SK-N-SH (cell line): Measurements from ENCODE around the gene ACOT7. TPM values are rescaled to one million over a fixed set of nuclear protein-coding genes. Genes with fewer than 3 reads are reported as not detected.

Source experiments
- CTCF ChIA-PET: fragments of 300-600, 350-600 bp; formaldehyde crosslinking; extraction: SDS; loops from one replicate; lab custom pipeline; 2021; lab: Yijun Ruan, JAX
- POLR2A ChIA-PET: fragments of 350-600 bp; sonication (Branson Sonifier 250); formaldehyde crosslinking; extraction: SDS; loops from one replicate; lab custom pipeline; 2020; ENCODE audit warnings: antibody characterized with exemption, inconsistent platforms; lab: Yijun Ruan, JAX
- DNase-seq: peaks from one replicate; pipeline ENCODE4 v3.0.0; 2012
- H2AFZ ChIP-seq: fragments of 200-600 bp; sonication (generic); 2 replicates; pipeline ENCODE4 v1.8.1; 2016; ENCODE audit warnings: antibody characterized with exemption, mild to moderate bottlenecking, low read depth
- H3F3A ChIP-seq: fragments of 200-600 bp; sonication (generic); replicated peaks from 2 replicates; pipeline ENCODE3; 2016; ENCODE audit warnings: antibody characterized with exemption, mild to moderate bottlenecking; ENCODE audit not compliant: insufficient read depth
- H3K27ac ChIP-seq, 2 experiments: fragments of 200-500 bp in 1 of 2; fragments of 200-600 bp in 1 of 2; sonication (Bioruptor generic) in 1 of 2; sonication (generic), shearing (Covaris generic) in 1 of 2; 2 replicates each; pipeline versions ENCODE4 v1.5.1 to v1.6.1; 2014 to 2016; ENCODE audit warnings: low read depth in 2 of 2, inconsistent platforms in 1 of 2, low read length in 1 of 2, mild to moderate bottlenecking in 1 of 2, mixed read lengths in 1 of 2
- H3K27me3 ChIP-seq: fragments of 200-600 bp; sonication (generic), shearing (Covaris generic); 2 replicates; pipeline ENCODE4 v1.6.1; 2016; ENCODE audit warnings: mixed run types; ENCODE audit not compliant: insufficient read depth
- H3K36me3 ChIP-seq, 2 experiments: fragments of 200-500 bp in 1 of 2; fragments of 200-600 bp in 1 of 2; sonication (Bioruptor generic) in 1 of 2; sonication (generic) in 1 of 2; replicated peaks in 1 of 2; 2 replicates each; pipeline versions ENCODE3 to v1.5.1; 2014 to 2016; ENCODE audit warnings: low read length in 1 of 2, mild to moderate bottlenecking in 1 of 2; ENCODE audit not compliant: insufficient read depth in 2 of 2, control insufficient read depth in 1 of 2
- H3K4me1 ChIP-seq, 2 experiments: fragments of 200-500 bp in 1 of 2; fragments of 200-600 bp in 1 of 2; sonication (Bioruptor generic) in 1 of 2; sonication (generic), shearing (Covaris generic) in 1 of 2; 2 replicates each; pipeline versions ENCODE4 v1.5.1 to v1.6.1; 2014 to 2016; ENCODE audit warnings: low read depth in 1 of 2, low read length in 1 of 2, mixed run types in 1 of 2; ENCODE audit not compliant: insufficient read depth in 2 of 2, control insufficient read depth in 1 of 2
- H3K4me2 ChIP-seq: fragments of 200-600 bp; sonication (generic), shearing (Covaris generic); 2 replicates; pipeline ENCODE4 v1.6.1; 2017; ENCODE audit warnings: mixed run types
- H3K4me3 ChIP-seq, 2 experiments: fragments of 200-500 bp in 1 of 2; fragments of 200-600 bp in 1 of 2; sonication (Bioruptor generic) in 1 of 2; sonication (generic), shearing (Covaris generic) in 1 of 2; 2 replicates each; pipeline versions ENCODE4 v1.5.1 to v1.8.1; 2014 to 2016; ENCODE audit warnings: low read depth in 2 of 2, inconsistent platforms in 1 of 2, low read length in 1 of 2, mild to moderate bottlenecking in 1 of 2, mixed read lengths in 1 of 2, moderate library complexity in 1 of 2
- H3K79me2 ChIP-seq: fragments of 200-600 bp; sonication (generic); 2 replicates; pipeline ENCODE4 v1.8.1; 2017; ENCODE audit warnings: mild to moderate bottlenecking; ENCODE audit not compliant: insufficient read depth
- H3K9ac ChIP-seq: fragments of 200-600 bp; sonication (generic); 2 replicates; pipeline ENCODE4 v1.6.1; 2017; ENCODE audit warnings: mixed run types
- H3K9me2 ChIP-seq: fragments of 200-600 bp; sonication (generic); 2 replicates; pipeline ENCODE4 v1.6.1; 2017; ENCODE audit warnings: mixed run types
- H3K9me3 ChIP-seq: fragments of 200-600 bp; sonication (generic); 2 replicates; pipeline ENCODE4 v1.6.1; 2017; ENCODE audit warnings: mixed run types, mild to moderate bottlenecking, moderate library complexity
- H4K20me1 ChIP-seq: fragments of 200-600 bp; sonication (generic); 2 replicates; pipeline ENCODE4 v1.6.1; 2017; ENCODE audit warnings: mild to moderate bottlenecking, mixed run types; ENCODE audit not compliant: insufficient read depth
- ELF1 ChIP-seq: IDR thresholded peaks from 2 replicates; pipeline ENCODE4 v1.4.0; 2012
- EZH2phosphoT487 ChIP-seq: fragments of 200-600 bp; sonication (generic); IDR thresholded peaks from 2 replicates; pipeline ENCODE4 v1.6.1; 2017; ENCODE audit warnings: low read depth, mixed run types, mild to moderate bottlenecking, antibody characterized with exemption, moderate library complexity, borderline replicate concordance
- FOSL2 ChIP-seq: IDR thresholded peaks from 2 replicates; pipeline ENCODE4 v1.4.0; 2012; ENCODE audit warnings: low read depth, mild to moderate bottlenecking, moderate library complexity, borderline replicate concordance
- FOXM1 ChIP-seq: IDR thresholded peaks from 2 replicates; pipeline ENCODE4 v1.4.0; 2012; ENCODE audit warnings: low read depth, mild to moderate bottlenecking
- GATA2 ChIP-seq: sonication (generic); formaldehyde crosslinking; IDR thresholded peaks from 2 replicates; pipeline ENCODE4 v1.5.0; 2020; ENCODE audit warnings: mild to moderate bottlenecking, missing genetic modification reagents
- JUND ChIP-seq: IDR thresholded peaks from 2 replicates; pipeline ENCODE4 v1.4.0; 2012
- MEF2A ChIP-seq: IDR thresholded peaks from 2 replicates; pipeline ENCODE4 v1.4.0; 2012; ENCODE audit warnings: low read depth, borderline replicate concordance
- MXI1 ChIP-seq: IDR thresholded peaks from 2 replicates; pipeline ENCODE4 v1.6.1; 2012; ENCODE audit warnings: mild to moderate bottlenecking, low read depth, low read length, improper control_type of control experiment
- NRF1 ChIP-seq: IDR thresholded peaks from 2 replicates; pipeline ENCODE4 v1.6.1; 2012; ENCODE audit warnings: low read depth, mild to moderate bottlenecking, low read length
- RAD21 ChIP-seq: IDR thresholded peaks from 2 replicates; pipeline ENCODE4 v1.6.1; 2012; ENCODE audit warnings: mild to moderate bottlenecking, low read length
- RXRA ChIP-seq: IDR thresholded peaks from 2 replicates; pipeline ENCODE4 v1.4.0; 2012; ENCODE audit warnings: low read depth, mild to moderate bottlenecking, borderline replicate concordance
- SIN3A ChIP-seq: IDR thresholded peaks from 2 replicates; pipeline ENCODE4 v1.6.1; 2012; ENCODE audit warnings: low read depth, mild to moderate bottlenecking, low read length, moderate library complexity, borderline replicate concordance
- SMC3 ChIP-seq: IDR thresholded peaks from 2 replicates; pipeline ENCODE4 v1.6.1; 2012; ENCODE audit warnings: low read depth, low read length, improper control_type of control experiment
- TAF1 ChIP-seq: IDR thresholded peaks from 2 replicates; pipeline ENCODE4 v1.6.1; 2012; ENCODE audit warnings: low read depth, mild to moderate bottlenecking, low read length, moderate library complexity, borderline replicate concordance
- TCF12 ChIP-seq: IDR thresholded peaks from 2 replicates; pipeline ENCODE4 v1.4.0; 2012
- YY1 ChIP-seq: IDR thresholded peaks from 2 replicates; pipeline ENCODE4 v1.4.0; 2012; ENCODE audit warnings: low read depth, mild to moderate bottlenecking
- WGBS: methylation state at CpG from one replicate; pipeline ENCODE4 v1.1.6; 2017; ENCODE audit warnings: low lambda C conversion rate; 5-methylcytosine and 5-hydroxymethylcytosine counted together
- polyA plus RNA-seq, 3 experiments: library from polyadenylated mRNA; depleted of rRNA; stranded (reverse); fragments of >200 nt; gene quantifications; 2 replicates each; pipeline ENCODE4 v1.2.3, GENCODE V29; 2012
- TF ChIP-seq, protein P1 (sequence below): IDR thresholded peaks from 2 replicates; pipeline ENCODE4; 2012
- TF ChIP-seq, protein P2 (sequence below): fragments of 200-600 bp; sonication (generic); IDR thresholded peaks from 2 replicates; pipeline ENCODE4 v1.6.1; 2017; ENCODE audit warnings: antibody characterized with exemption, mild to moderate bottlenecking, moderate library complexity
- TF ChIP-seq, protein P3 (sequence below): fragments of 150-350 bp; IDR thresholded peaks from 2 replicates; pipeline ENCODE4 v1.6.1; 2016; ENCODE audit warnings: mild to moderate bottlenecking, low read depth, low read length
- TF ChIP-seq, protein P4 (sequence below): fragments of 150-350 bp; IDR thresholded peaks from 2 replicates; pipeline ENCODE4 v1.6.1; 2017; ENCODE audit warnings: antibody characterized with exemption, low read length, low read depth, borderline replicate concordance

ACOT7 gene
- polyA plus RNA-seq, 1 of the 3 experiments (the other 2 are of a cell fraction), result 289 TPM

DNA sequence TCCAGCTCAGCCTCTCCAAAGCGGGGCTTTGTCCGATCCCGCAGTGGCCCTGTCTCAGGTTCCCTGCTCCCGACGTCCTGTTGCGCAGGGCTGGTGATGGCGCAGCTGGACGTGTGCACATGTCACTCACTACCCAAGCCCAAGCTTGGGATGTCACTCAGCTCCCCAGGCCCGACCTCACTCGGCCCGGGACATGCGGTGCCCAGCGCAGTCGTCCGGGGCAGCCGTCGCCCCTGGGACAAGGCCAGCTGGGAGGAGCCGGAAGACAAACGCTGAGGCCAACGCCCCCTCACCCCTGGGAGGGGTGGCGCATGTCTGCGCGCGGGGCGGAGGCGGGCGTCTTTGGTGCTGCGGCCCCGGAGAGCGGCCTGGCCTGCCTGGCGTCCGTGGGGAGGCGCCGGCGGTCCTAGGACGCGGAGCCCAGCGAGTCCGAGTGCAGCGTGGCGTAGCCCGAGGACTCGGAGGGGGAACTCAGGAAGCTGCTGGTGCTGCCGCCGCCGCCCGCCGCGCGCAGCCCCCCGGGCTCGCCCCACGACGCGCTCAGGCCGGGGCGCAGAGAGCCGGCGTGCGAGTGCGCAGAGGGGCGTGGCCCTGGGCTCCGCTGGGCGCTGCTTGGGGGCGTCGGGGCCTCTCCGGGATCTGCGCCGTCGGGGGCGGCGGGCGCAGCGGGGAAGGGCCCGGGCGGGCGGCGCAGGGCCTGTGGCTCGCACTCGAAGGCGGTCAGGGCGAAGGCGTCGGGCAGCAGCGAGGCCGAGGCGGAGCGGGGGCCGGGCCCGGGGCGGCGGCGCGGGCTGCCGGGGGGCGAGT, 144.4 kb downstream of the ACOT7 start:
- Histone ChIP-seq H3K9ac (no peak overlapping the region), H3K27ac (no peak overlapping the region), H3K4me2 (no peak overlapping the region), H3K36me3 (no peaks in the 10 kb centered on the region), H3K4me1 (no peaks in the 10 kb centered on the region; a peak in 1 of 4 replicates), H3F3A (no peaks in the 10 kb centered on the region)
- 93% methylated on average over 63 of the region's 96 CpGs for WGBS
- CTCF ChIA-PET, result interaction anchor here (1.3 to 9.5 kb wide), 8 partner anchors 8 to 191 kb away, joined by 3 to 318 read pairs (median 91); partner anchors contain the start of genes ESPN, HES2 and ICMT
- TF ChIP-seq GATA2 (no peak), YY1 (no peak), RAD21 (no peak), SMC3 (no peak), MEF2A (no peak), SIN3A (no peak), JUND (no peak), FOXM1 (no peak), EZH2phosphoT487 (no peak), MXI1 (no peak), TCF12 (no peak), TAF1 (no peak), FOSL2 (no peak), RXRA (no peak), ELF1 (no peak), NRF1 (no peak)
- TF ChIP-seq, protein P1, sequence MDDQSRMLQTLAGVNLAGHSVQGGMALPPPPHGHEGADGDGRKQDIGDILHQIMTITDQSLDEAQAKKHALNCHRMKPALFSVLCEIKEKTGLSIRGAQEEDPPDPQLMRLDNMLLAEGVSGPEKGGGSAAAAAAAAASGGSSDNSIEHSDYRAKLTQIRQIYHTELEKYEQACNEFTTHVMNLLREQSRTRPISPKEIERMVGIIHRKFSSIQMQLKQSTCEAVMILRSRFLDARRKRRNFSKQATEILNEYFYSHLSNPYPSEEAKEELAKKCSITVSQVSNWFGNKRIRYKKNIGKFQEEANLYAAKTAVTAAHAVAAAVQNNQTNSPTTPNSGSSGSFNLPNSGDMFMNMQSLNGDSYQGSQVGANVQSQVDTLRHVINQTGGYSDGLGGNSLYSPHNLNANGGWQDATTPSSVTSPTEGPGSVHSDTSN, result no peak
- TF ChIP-seq, protein P2, sequence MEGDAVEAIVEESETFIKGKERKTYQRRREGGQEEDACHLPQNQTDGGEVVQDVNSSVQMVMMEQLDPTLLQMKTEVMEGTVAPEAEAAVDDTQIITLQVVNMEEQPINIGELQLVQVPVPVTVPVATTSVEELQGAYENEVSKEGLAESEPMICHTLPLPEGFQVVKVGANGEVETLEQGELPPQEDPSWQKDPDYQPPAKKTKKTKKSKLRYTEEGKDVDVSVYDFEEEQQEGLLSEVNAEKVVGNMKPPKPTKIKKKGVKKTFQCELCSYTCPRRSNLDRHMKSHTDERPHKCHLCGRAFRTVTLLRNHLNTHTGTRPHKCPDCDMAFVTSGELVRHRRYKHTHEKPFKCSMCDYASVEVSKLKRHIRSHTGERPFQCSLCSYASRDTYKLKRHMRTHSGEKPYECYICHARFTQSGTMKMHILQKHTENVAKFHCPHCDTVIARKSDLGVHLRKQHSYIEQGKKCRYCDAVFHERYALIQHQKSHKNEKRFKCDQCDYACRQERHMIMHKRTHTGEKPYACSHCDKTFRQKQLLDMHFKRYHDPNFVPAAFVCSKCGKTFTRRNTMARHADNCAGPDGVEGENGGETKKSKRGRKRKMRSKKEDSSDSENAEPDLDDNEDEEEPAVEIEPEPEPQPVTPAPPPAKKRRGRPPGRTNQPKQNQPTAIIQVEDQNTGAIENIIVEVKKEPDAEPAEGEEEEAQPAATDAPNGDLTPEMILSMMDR, result no peak
- TF ChIP-seq, protein P3, sequence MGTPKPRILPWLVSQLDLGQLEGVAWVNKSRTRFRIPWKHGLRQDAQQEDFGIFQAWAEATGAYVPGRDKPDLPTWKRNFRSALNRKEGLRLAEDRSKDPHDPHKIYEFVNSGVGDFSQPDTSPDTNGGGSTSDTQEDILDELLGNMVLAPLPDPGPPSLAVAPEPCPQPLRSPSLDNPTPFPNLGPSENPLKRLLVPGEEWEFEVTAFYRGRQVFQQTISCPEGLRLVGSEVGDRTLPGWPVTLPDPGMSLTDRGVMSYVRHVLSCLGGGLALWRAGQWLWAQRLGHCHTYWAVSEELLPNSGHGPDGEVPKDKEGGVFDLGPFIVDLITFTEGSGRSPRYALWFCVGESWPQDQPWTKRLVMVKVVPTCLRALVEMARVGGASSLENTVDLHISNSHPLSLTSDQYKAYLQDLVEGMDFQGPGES, result no peak
- TF ChIP-seq, protein P4, sequence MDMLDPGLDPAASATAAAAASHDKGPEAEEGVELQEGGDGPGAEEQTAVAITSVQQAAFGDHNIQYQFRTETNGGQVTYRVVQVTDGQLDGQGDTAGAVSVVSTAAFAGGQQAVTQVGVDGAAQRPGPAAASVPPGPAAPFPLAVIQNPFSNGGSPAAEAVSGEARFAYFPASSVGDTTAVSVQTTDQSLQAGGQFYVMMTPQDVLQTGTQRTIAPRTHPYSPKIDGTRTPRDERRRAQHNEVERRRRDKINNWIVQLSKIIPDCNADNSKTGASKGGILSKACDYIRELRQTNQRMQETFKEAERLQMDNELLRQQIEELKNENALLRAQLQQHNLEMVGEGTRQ, result no peak
- TF ChIP-seq, all 33 proteins: peak for 0
- DNase-seq, result no peak
- H2AFZ ChIP-seq, result no peak overlapping the region
- H3K79me2 ChIP-seq, result no peaks in the 10 kb centered on the region
- H3K27me3 ChIP-seq, result no peaks in the 10 kb centered on the region
- H3K4me3 ChIP-seq, result no peak overlapping the region
- no peaks in the 10 kb centered on the region for H3K9me2 ChIP-seq
- no peaks in the 10 kb centered on the region for H3K9me3 ChIP-seq
- peaks cover 3% of the 10 kb centered on the region; the same call in 1 of the 2 replicates for H4K20me1 ChIP-seq
- POLR2A ChIA-PET, result no interaction called here
